22Rv1 (cell line): ENCODE results near the gene CTSH.

Experiments used
- CTCF ChIP-seq: fragments of 450-650 bp; IDR thresholded peaks from 2 replicates; pipeline ENCODE4 v1.5.1; 2017; ENCODE audit warnings: mild to moderate bottlenecking
- ZFX ChIP-seq: fragments of 450-650 bp; IDR thresholded peaks from 2 replicates; pipeline ENCODE4 v1.6.1; 2017; ENCODE audit warnings: antibody characterized with exemption, borderline replicate concordance

GRCh38 chr15:78875107-78875914 is 69.5 kb downstream of the CTSH start:
- TF ChIP-seq CTCF (no peak), ZFX (no peak)
